ENCODE measurements around the gene ITGA2B.

Gene ITGA2B

DNA sequence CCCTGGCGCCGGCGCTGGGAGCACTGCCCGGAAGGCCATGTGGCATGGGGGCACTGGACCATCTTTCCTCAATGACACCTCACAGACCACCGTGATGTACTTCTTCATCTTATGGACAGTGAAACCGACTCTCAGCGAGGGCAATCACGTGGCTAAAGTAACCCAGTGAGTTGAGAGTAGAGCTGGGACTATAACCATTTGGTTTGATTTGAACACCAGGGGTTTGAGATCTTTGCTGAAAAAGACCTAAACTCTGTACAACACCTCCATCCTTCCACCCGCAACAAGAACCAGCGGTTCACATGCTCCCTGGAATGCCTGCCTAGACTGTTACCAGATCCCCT lies 3.3 kb downstream of the ITGA2B start:
- TF ChIP-seq, protein P1, sequence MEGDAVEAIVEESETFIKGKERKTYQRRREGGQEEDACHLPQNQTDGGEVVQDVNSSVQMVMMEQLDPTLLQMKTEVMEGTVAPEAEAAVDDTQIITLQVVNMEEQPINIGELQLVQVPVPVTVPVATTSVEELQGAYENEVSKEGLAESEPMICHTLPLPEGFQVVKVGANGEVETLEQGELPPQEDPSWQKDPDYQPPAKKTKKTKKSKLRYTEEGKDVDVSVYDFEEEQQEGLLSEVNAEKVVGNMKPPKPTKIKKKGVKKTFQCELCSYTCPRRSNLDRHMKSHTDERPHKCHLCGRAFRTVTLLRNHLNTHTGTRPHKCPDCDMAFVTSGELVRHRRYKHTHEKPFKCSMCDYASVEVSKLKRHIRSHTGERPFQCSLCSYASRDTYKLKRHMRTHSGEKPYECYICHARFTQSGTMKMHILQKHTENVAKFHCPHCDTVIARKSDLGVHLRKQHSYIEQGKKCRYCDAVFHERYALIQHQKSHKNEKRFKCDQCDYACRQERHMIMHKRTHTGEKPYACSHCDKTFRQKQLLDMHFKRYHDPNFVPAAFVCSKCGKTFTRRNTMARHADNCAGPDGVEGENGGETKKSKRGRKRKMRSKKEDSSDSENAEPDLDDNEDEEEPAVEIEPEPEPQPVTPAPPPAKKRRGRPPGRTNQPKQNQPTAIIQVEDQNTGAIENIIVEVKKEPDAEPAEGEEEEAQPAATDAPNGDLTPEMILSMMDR (IDR thresholded peaks at IDR 0.05): no peak

DNA sequence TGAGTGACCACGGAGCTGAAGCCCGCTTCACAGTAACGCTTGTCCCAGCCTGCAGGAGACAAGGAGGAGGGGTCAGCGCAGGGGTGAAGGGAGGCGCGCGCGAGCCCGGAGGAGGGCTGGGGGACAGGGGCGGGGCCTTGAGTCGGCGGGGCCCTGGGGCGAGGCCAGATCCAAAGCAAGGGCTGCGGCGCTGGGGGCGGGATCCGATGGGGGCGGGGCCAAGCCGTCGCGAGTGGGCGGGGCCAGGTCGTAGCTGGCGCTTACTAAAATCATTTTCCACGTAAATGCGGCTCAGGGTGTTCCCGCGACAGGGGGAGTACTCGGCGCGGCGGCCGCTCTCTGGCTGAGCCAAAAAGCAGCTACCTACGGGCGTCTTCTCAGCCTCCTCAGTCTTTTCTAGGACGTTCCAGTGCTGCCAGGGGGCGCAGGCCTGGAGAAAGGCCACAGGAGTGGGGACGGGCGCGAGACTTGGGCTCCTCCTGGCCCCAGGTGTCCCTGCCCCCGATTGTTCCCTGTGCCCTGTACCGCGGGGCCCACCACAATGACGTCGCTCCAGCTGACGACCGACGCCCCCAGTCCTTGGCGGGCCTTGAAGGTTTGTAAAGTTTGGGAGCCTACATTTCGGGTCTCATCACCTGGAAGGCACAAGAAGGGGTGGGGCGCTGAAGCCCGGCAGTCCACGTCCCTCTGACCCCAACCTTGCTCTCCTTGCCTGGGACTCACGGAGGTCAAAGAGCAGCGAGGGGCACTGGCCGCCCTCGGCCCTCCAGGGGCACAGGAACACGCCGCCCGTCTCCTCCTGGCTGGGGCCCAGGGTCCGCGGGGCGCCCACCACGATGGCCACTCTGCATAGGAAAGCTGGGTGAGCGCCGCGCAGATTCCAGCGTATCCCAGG lies 3.9 kb downstream of the ITGA2B start:
- TF ChIP-seq, protein P1 (IDR thresholded peaks at IDR 0.05): 0 out of 2 replicates have a peak, but pooled peaks have one; percentile 8

DNA sequence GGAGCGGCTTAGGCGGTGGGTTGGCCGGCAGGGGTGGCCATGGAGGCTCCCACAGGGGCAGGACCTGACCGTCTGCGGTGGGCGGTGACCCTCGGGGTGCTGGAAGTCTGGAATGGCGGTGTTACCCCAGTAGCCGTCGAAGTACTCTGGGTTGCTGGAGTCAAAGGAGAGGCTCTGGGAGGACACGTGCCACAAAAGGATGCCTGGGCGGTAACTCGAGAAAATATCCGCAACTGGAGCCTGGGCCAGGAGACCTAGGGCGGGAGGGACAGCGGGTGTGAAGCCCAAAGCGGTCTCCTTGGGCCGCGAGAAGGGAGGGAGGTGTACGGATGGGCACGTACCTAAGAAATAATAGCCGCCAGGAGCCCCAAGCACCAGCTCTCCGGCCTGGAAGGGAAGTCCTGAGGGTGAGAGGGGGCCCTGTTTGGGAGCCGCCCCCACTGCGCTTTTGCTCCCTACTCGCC lies 4.6 kb downstream of the ITGA2B start:
- TF ChIP-seq, protein P1 (IDR thresholded peaks at IDR 0.05): no peak

DNA sequence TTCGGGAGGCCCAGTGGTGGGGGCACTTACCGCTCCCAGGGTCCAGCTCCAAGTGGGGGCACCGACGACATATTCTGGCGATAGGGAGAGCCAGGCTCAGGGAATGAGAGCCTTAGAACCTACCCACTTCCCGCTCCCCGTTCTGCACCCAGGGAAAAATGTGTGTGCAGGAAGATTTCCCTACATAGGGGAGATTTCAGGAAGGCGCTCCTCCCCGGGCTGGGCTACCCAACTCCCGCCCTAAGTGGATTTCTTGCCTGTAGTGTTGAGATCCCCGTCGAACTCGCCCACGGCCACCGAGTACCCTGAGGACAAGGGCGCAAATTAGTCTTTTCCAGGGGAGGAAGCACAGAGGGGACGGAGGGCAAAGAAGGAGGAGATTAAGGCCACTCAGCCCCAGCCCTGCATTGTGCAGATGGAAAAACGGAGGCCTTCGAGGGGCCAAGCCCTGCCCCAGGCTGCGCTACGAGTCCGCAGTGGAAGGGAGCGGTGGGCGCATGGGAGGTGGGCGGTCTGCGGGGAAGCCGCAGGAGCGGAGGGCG lies 5.1 kb downstream of the ITGA2B start:
- TF ChIP-seq, protein P1 (IDR thresholded peaks at IDR 0.05): no peak

DNA sequence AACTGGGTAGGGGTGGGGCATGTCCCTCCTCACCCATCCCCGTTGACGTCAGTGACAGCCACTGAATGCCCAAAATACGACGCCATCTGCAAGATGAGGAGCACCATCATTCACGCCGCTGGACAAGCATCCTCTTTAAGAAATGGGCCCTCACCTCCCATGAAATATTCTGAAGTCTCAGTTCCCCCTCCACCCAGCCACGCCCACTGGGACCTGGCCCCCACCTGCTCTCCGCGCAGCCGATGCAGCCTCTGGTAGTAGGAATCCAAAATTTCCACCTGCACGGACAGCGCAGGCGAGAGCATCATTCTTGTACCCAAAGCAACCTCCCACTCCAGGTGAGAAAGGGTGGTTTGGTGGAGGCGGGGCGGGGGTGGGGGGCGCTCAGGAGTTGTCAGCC lies 5.6 kb downstream of the ITGA2B start:
- TF ChIP-seq, protein P1 (IDR thresholded peaks at IDR 0.05): no peak

DNA sequence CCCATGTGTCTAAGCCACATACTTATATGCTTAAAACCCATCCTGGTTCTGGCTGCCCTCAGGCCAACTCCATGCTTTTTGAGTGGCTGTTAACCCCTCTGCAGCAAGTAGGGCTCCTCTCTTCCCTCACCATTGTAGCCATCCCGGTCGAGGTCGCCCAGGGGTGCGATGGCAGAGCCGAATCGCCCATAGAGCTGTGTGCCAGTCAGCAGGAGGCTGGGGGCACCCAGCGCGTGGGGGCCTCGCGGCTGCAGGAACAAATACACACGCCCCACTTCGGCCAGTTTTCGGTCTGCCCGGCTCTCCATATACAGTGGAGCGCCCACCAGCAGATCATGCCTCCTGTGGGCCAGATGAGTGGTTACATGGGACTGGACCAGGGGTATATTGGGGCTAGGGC lies 6.1 kb downstream of the ITGA2B start:
- TF ChIP-seq, protein P1 (IDR thresholded peaks at IDR 0.05): no peak

DNA sequence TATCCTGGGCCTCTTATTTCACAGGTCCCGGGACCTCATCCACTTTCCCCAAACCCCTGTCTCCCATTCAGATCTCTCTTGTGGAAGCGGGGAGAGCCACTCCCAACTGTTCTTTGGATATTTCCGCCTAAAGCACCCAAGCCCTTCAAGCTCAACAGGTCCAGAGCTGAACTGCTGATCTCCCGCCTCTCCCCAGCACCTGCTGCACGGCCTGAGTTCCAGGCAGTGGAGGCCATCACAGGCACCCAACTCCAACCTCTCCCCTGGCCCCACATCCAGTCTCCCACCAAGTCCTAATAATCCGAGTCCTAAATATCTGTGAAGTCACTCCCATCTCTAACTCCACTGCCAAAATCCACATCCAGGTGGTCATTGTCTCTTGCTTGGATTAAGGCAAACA lies 6.5 kb downstream of the ITGA2B start:
- TF ChIP-seq, protein P1 (IDR thresholded peaks at IDR 0.05): no peak

Data from LNCAP (cell line).